ENCODE measurements around the gene COX8C. TPM values are rescaled to one million over a fixed set of nuclear protein-coding genes. Genes with fewer than 3 reads are reported as not detected.
A peak's percentile ranks its signal among the peaks of the same experiment; 100 is the strongest.

COX8C gene
- total RNA-seq, 6 experiments from 2014 or later: not detected

GRCh38 chr14:93306812-93307211 lies 40.2 kb upstream of the COX8C start:
- Histone ChIP-seq H3K4me3 (no peak overlapping the region), H3K36me3 (no peaks in the 10 kb centered on the region), H3K4me1 (peaks cover 0 to 15% (median 0%) of the 10 kb centered on the region in 4 donors), H3K9me3 (no peaks in the 10 kb centered on the region), H3K27ac (no peak overlapping the region), H3K27me3 (no peaks in the 10 kb centered on the region)
- intact Hi-C loops (cut with DNase I): no loop called here
- TF ChIP-seq POLR2A (IDR thresholded peaks at IDR 0.05) (no peak), CTCF (IDR thresholded peaks at IDR 0.05) (no peak)
- ATAC-seq (no peak), DNase-seq (no peak)

- Histone ChIP-seq H3K4me1 (peaks cover 0 to 17% (median 0%) of the 10 kb centered on the region in 4 donors), H3K36me3 (no peaks in the 10 kb centered on the region), H3K27me3 (no peaks in the 10 kb centered on the region), H3K27ac (no peak overlapping the region), H3K4me3 (no peak overlapping the region), H3K9me3 (no peaks in the 10 kb centered on the region)
- no peak for DNase-seq
- TF ChIP-seq POLR2A (IDR thresholded peaks at IDR 0.05): no peak
- intact Hi-C loops (cut with DNase I): no loop called here
- ATAC-seq: no peak
- WGBS (ENCODE audit: insufficient coverage, low coverage, low lambda C conversion rate, missing lambda C conversion rate): 92% methylated on average over 2 of the region's 2 CpGs
Observed at GRCh38 chr14:93308686-93309345, 38.2 kb upstream of the COX8C start.

DNA sequence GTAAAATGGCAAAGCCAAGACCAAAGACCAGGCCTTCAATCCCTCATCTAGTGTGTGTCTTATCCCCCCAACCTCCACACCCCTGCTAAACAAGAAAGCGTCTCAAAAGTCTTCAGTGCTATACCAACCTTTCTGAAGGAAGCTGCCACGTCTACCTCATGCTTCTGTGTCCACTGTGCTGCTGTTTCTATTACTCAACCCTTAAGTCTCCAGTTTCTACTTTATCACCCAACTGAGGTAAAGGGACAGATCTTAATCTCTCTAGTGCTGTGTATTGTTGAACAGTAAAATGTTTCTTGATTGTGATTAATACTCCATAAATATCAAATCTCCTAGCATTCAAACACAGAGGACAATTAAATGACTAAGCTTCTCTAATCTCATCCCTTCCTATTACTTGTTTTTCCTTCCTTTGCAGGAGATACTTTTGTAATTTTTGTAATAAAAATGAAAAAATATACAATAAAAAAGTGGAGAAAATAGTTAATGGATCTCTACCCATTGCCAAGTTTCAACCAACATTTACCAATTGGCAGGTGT lies 37.5 kb upstream of the COX8C start:
- H3K4me3 ChIP-seq: no peak overlapping the region
- no peaks in the 10 kb centered on the region for H3K36me3 ChIP-seq
- intact Hi-C loops (cut with DNase I): no loop called here
- DNase-seq: no peak
- H3K27me3 ChIP-seq: no peaks in the 10 kb centered on the region
- 77% methylated on average over 2 of the region's 2 CpGs for WGBS (ENCODE audit: insufficient coverage, low coverage, low lambda C conversion rate, missing lambda C conversion rate)
- peaks cover 0 to 12% (median 0%) of the 10 kb centered on the region in 4 donors for H3K4me1 ChIP-seq
- ATAC-seq: no peak
- no peak overlapping the region for H3K27ac ChIP-seq
- H3K9me3 ChIP-seq: no peaks in the 10 kb centered on the region
- TF ChIP-seq CTCF (IDR thresholded peaks at IDR 0.05) (no peak), POLR2A (IDR thresholded peaks at IDR 0.05) (no peak)

DNA sequence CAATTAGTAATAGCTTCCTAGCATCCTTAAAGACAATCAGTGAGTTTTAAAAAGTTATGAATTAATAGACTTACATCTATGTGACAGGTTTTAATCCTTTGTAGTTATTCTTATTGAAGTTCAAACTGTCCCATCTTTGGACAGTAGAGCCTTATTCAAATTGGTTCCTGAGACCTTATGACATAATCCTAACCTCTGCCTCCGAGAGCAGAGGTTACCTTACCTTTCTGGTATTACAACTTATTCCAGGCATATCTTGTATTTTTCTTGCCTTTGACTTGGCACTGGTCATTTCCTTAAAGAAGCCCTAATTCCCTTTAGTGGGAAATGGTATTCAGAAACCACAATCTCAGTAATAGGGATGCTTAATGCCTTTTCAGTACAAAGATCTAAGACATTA lies 35.9 kb upstream of the COX8C start:
- intact Hi-C loops (cut with DNase I): no loop called here
- TF ChIP-seq POLR2A (IDR thresholded peaks at IDR 0.05) (no peak), CTCF (IDR thresholded peaks at IDR 0.05) (no peak)
- no peak for DNase-seq
- 30% methylated on average over 1 of the region's 1 CpG for WGBS (ENCODE audit: insufficient coverage, low coverage, low lambda C conversion rate, missing lambda C conversion rate)
- peaks cover 0 to 9% (median 0%) of the 10 kb centered on the region in 4 donors for H3K4me1 ChIP-seq
- H3K4me3 ChIP-seq: no peak overlapping the region
- no peaks in the 10 kb centered on the region for H3K27me3 ChIP-seq
- ATAC-seq: peak in 2 of 4 donors; percentile 32 to 43
- no peak overlapping the region for H3K27ac ChIP-seq
- no peaks in the 10 kb centered on the region for H3K36me3 ChIP-seq
- H3K9me3 ChIP-seq: no peaks in the 10 kb centered on the region

GRCh38 chr14:93315575-93315974 lies 31.4 kb upstream of the COX8C start:
- H3K9me3 ChIP-seq: no peaks in the 10 kb centered on the region
- DNase-seq (no peak), ATAC-seq (no peak)
- H3K27me3 ChIP-seq: no peaks in the 10 kb centered on the region
- H3K36me3 ChIP-seq: no peaks in the 10 kb centered on the region
- intact Hi-C loops (cut with DNase I): no loop called here
- peaks cover 0 to 9% (median 0%) of the 10 kb centered on the region in 4 donors for H3K4me1 ChIP-seq
- no peak for TF ChIP-seq POLR2A (IDR thresholded peaks at IDR 0.05)
- TF ChIP-seq CTCF (IDR thresholded peaks at IDR 0.05): no peak
- H3K4me3 ChIP-seq: no peak overlapping the region
- H3K27ac ChIP-seq: no peak overlapping the region

Measured in right lobe of liver (tissue), 6 donors.